GM23338 (cell line): ENCODE data around the gene SFI1. TPM values are rescaled to one million over a fixed set of nuclear protein-coding genes. Genes with fewer than 3 reads are reported as not detected.

Experiments used
- ATAC-seq: fragments of 200-7000 bp; cut with Tn5 transposase; 3 replicates; pipeline ENCODE4 v1.9.1; 2020
- DNase-seq: peaks from one replicate; pipeline ENCODE4 v3.0.0-alpha.2; 2015; ENCODE audit warnings: low spot score
- H2AFZ ChIP-seq: fragments of 200-600 bp; sonication (generic); 2 replicates; pipeline ENCODE4 v1.8.0; 2016; ENCODE audit warnings: antibody characterized with exemption, mild to moderate bottlenecking, moderate library complexity
- H3F3A ChIP-seq: fragments of 200-600 bp; sonication (generic); replicated peaks from 2 replicates; pipeline ENCODE4 v1.8.0; 2017; ENCODE audit warnings: antibody characterized with exemption, mixed run types, low read depth
- H3K27ac ChIP-seq: fragments of 200-600 bp; sonication (generic); 2 replicates; pipeline ENCODE4 v1.6.1; 2016; ENCODE audit warnings: low read depth
- H3K27me3 ChIP-seq: fragments of 200-600 bp; sonication (generic); 2 replicates; pipeline ENCODE4 v1.8.0; 2016; ENCODE audit warnings: mild to moderate bottlenecking, mixed run types, moderate library complexity; ENCODE audit not compliant: insufficient read depth
- H3K36me3 ChIP-seq: fragments of 200-600 bp; sonication (generic); 2 replicates; pipeline ENCODE4 v1.8.0; 2016; ENCODE audit warnings: mild to moderate bottlenecking; ENCODE audit not compliant: insufficient read depth
- H3K4me1 ChIP-seq: fragments of 200-600 bp; sonication (generic); 2 replicates; pipeline ENCODE4 v1.8.0; 2016; ENCODE audit warnings: mild to moderate bottlenecking, moderate library complexity; ENCODE audit not compliant: insufficient read depth
- H3K4me2 ChIP-seq: fragments of 200-600 bp; sonication (generic); 2 replicates; pipeline ENCODE4 v1.7.1; 2017; ENCODE audit warnings: mixed run types
- H3K4me3 ChIP-seq: fragments of 200-600 bp; sonication (generic); 2 replicates; pipeline ENCODE4 v1.6.1; 2016; ENCODE audit warnings: mixed run types
- H3K79me2 ChIP-seq: fragments of 200-600 bp; sonication (generic); replicated peaks from 2 replicates; pipeline ENCODE4 v1.8.0; 2017; ENCODE audit warnings: mild to moderate bottlenecking; ENCODE audit not compliant: insufficient read depth
- H3K9me2 ChIP-seq: fragments of 200-600 bp; sonication (generic); 2 replicates; pipeline ENCODE4 v1.8.0; 2017; ENCODE audit not compliant: insufficient read depth
- H4K20me1 ChIP-seq: fragments of 200-600 bp; sonication (generic); replicated peaks from 2 replicates; pipeline ENCODE4 v1.8.0; 2017; ENCODE audit warnings: mild to moderate bottlenecking; ENCODE audit not compliant: insufficient read depth
- H3K27ac Mint-ChIP-seq: 2 replicates; pipeline ENCODE4 v1.8.0; 2020; ENCODE audit warnings: inconsistent platforms, mild to moderate bottlenecking, moderate library complexity, mixed read lengths
- H3K27me3 Mint-ChIP-seq: 3 replicates; pipeline ENCODE4 v1.8.0; 2022; ENCODE audit warnings: low read depth, mild to moderate bottlenecking, moderate library complexity, mixed read lengths, inconsistent platforms; ENCODE audit not compliant: insufficient read depth, poor library complexity
- H3K36me3 Mint-ChIP-seq: 3 replicates; pipeline ENCODE4 v1.8.0; 2021; ENCODE audit warnings: low read depth, mild to moderate bottlenecking, inconsistent platforms, moderate library complexity, mixed read lengths
- H3K4me1 Mint-ChIP-seq: 3 replicates; pipeline ENCODE4 v1.8.0; 2020; ENCODE audit warnings: mild to moderate bottlenecking, inconsistent platforms, mixed read lengths
- H3K4me3 Mint-ChIP-seq: 3 replicates; pipeline ENCODE4 v1.8.0; 2021; ENCODE audit warnings: moderate library complexity, mild to moderate bottlenecking, inconsistent platforms, mixed read lengths
- H3K9me3 Mint-ChIP-seq: 3 replicates; pipeline ENCODE4 v1.8.0; 2020; ENCODE audit warnings: moderate library complexity, mild to moderate bottlenecking, inconsistent platforms, mixed read lengths
- CREB1 ChIP-seq: fragments of 250-450 bp; sonication (Bioruptor Pico); IDR thresholded peaks from 2 replicates; pipeline ENCODE4 v1.5.0; 2020; ENCODE audit warnings: low read depth, mild to moderate bottlenecking, moderate library complexity
- CTCF ChIP-seq, 2 experiments: fragments of 200-600 bp in 1 of 2; sonication (generic) in 1 of 2; conservative IDR thresholded peaks; 2 replicates each; pipeline versions ENCODE4 v1.5.1 to v1.6.1; 2016 to 2017; ENCODE audit warnings: antibody characterized with exemption in 2 of 2, low read depth in 2 of 2, mild to moderate bottlenecking in 2 of 2, moderate library complexity in 1 of 2
- EZH2 ChIP-seq: fragments of 200-600 bp; sonication (generic); IDR thresholded peaks from one replicate; pipeline ENCODE4 v1.8.0; 2017; ENCODE audit warnings: antibody characterized with exemption, mild to moderate bottlenecking, low read depth; ENCODE audit not compliant: unreplicated experiment
- EZH2phosphoT487 ChIP-seq: fragments of 200-600 bp; sonication (generic); IDR thresholded peaks from one replicate; pipeline ENCODE4 v1.8.1; 2018; ENCODE audit warnings: antibody characterized with exemption; ENCODE audit not compliant: unreplicated experiment
- POLR2AphosphoS5 ChIP-seq: IDR thresholded peaks from 2 replicates; pipeline ENCODE4 v1.6.1; 2016; ENCODE audit warnings: antibody characterized with exemption, low read depth
- STAT1 ChIP-seq: IDR thresholded peaks from one replicate; pipeline ENCODE4 v1.6.1; 2016; ENCODE audit warnings: antibody characterized with exemption; ENCODE audit not compliant: unreplicated experiment
- ZNF114 ChIP-seq: fragments of 250-450 bp; sonication (Bioruptor Pico); IDR thresholded peaks from 2 replicates; pipeline ENCODE4 v1.5.0; 2020; ENCODE audit warnings: mild to moderate bottlenecking, moderate library complexity
- ZNF331 ChIP-seq: fragments of 250-450 bp; sonication (Bioruptor Pico); IDR thresholded peaks from 2 replicates; pipeline ENCODE4 v1.5.0; 2020; ENCODE audit warnings: low read depth, mild to moderate bottlenecking, moderate library complexity
- polyA plus RNA-seq: library from polyadenylated mRNA; unstranded; fragments of >200 nt; fragmentation: Nextera tagmentation; extraction: Ambion mirVana; gene quantifications from 2 replicates; pipeline ENCODE4 v1.2.1, GENCODE V29; 2016
- total RNA-seq: library from RNA; depleted of rRNA; stranded (reverse); fragments of >200 nt; shearing (Covaris generic); gene quantifications from 2 replicates; pipeline ENCODE4 v1.2.3, GENCODE V29; 2014
- TF ChIP-seq, protein P1 (sequence below): IDR thresholded peaks from 2 replicates; pipeline ENCODE4 v1.6.1; 2016; ENCODE audit warnings: antibody characterized with exemption

Gene SFI1
- total and polyA plus RNA-seq, 2 experiments from 2014 or later = 16.7 to 25.6 TPM

- TF ChIP-seq CREB1 (CRISPR knock-in tag) = no peak
These were observed 133.4 kb downstream of the SFI1 start (continued) for GRCh38 chr22:31629741-31630184.

DNA sequence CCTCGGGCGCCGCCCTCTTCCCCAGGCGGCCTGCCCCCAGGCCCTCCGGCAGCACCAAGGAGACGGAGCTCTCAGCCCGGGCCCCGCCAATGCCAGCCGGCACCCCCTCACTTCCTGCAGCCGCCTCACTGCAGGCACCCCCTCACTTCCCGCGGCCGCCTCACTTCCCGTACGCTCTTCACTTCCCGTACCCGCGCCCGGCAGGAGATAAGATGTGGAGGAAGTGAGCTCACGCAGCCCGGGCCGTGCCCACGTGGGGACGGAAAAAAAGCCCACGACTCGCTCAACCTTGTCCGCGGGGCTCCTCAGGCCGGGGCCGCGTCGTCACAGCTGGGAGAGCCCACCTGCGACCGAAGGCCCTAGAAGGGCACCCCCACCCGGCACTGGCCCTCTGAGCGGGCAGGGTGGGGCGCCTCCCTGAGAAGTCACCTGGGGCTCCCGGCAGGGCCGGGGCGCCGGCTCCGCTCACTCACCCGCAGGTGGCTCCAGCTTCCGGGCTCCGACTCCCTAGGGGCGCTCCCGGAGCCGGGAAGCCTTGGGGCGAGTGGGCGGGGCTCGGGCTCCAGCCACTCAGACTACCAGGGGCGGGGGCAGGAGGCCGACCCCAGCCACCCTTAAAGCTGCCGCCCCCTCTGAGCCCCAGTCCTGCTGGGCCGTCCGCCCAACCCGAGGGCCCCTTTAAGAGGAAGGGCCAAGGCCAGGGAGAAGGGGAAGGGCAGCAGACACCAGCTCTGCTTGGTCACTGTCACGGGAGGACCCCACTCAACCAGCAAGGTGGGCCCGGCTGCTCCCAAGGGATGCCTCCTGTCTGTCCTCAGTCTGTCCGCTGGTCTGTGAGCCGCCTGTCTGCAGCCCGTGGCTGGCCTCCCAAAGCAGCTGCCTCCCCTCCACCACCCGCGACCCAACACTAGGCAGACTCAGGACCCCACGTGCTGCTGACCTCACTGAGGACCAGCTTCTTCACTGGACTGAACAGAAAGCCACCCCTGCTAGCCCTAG is 134.3 kb downstream of the SFI1 start:
- H3F3A ChIP-seq = peaks cover 16% of the 10 kb centered on the region
- H3K27me3 ChIP-seq = no peaks in the 10 kb centered on the region
- H3K4me3 Mint-ChIP-seq = peak overlapping the region; percentile 87
- no peaks in the 10 kb centered on the region for H3K36me3 ChIP-seq
- no peak for TF ChIP-seq CTCF (conservative IDR thresholded peaks at IDR 0.05; ENCODE audit: low read depth in 2 of 2)
- TF ChIP-seq EZH2 = no peak
- peak; percentile 43 for TF ChIP-seq POLR2AphosphoS5
- TF ChIP-seq ZNF331 (CRISPR knock-in tag) = no peak
- peaks cover 37% of the 10 kb centered on the region for H3K4me1 Mint-ChIP-seq
- peaks cover 71% of the 10 kb centered on the region for H3K79me2 ChIP-seq
- peaks cover 29% of the 10 kb centered on the region for H4K20me1 ChIP-seq
- DNase-seq (peak; percentile 95), ATAC-seq (peak; percentile 85)
- peak overlapping the region; percentile 62; the same call in 1 of the 2 replicates for H3K27ac Mint-ChIP-seq
- no peaks in the 10 kb centered on the region; the same call in 2 of the 3 replicates for H3K36me3 Mint-ChIP-seq
- H2AFZ ChIP-seq = no peak overlapping the region
- H3K27me3 Mint-ChIP-seq = peaks cover 15% of the 10 kb centered on the region
- peak overlapping the region; percentile 93 for H3K4me3 ChIP-seq
- no peaks in the 10 kb centered on the region for H3K9me3 Mint-ChIP-seq
- no peaks in the 10 kb centered on the region for H3K9me2 ChIP-seq
- H3K4me2 ChIP-seq = peak overlapping the region; percentile 90
- peaks cover 13% of the 10 kb centered on the region for H3K4me1 ChIP-seq
- H3K27ac ChIP-seq = peak overlapping the region; percentile 74; the same call in 1 of the 2 replicates

DNA sequence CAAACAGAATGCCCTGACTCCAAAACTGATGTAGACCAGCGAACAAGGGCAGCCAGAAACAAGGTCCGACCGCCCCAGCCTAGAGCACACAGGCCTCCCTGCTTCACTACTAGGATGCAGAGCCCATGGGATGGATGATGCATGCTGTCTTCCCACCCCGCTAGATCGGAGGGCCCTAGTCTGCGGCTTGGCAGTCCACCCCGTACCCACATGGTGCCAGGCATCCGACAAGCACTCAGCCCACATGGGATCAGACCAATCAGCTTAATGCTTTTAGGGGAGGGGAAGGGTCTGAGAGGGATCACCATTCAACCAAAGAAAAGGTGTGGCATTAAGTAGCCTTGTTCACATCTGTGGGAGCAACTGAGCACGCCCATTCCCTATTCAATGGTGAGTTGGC is 135.1 kb downstream of the SFI1 start:
- Histone ChIP-seq H3K4me2 (peak overlapping the region; percentile 90), H3K9me2 (no peaks in the 10 kb centered on the region), H3K27me3 (no peaks in the 10 kb centered on the region), H3K79me2 (peaks cover 78% of the 10 kb centered on the region), H4K20me1 (peaks cover 23% of the 10 kb centered on the region), H3K27ac (0 out of 2 replicates have a peak overlapping the region, but pooled peaks have one; percentile 63), H3K4me3 (peak overlapping the region; percentile 93), H3K36me3 (no peaks in the 10 kb centered on the region), H3K4me1 (peaks cover 5% of the 10 kb centered on the region), H3F3A (peaks cover 9% of the 10 kb centered on the region; the same call in 1 of the 2 replicates), H2AFZ (no peak overlapping the region)
- DNase-seq (no peak), ATAC-seq (no peak)
- no peaks in the 10 kb centered on the region; the same call in 2 of the 3 replicates for H3K36me3 Mint-ChIP-seq
- H3K4me3 Mint-ChIP-seq = peak overlapping the region; percentile 87
- peaks cover 31% of the 10 kb centered on the region for H3K4me1 Mint-ChIP-seq
- H3K27me3 Mint-ChIP-seq = peaks cover 12% of the 10 kb centered on the region
- no peak overlapping the region for H3K27ac Mint-ChIP-seq
- H3K9me3 Mint-ChIP-seq = no peaks in the 10 kb centered on the region
- no peak for TF ChIP-seq POLR2AphosphoS5
- TF ChIP-seq CTCF (conservative IDR thresholded peaks at IDR 0.05; ENCODE audit: low read depth in 2 of 2) = no peak
- no peak for TF ChIP-seq STAT1
- TF ChIP-seq ZNF114 (CRISPR knock-in tag) = no peak
- TF ChIP-seq EZH2 = no peak
- TF ChIP-seq, protein P1, sequence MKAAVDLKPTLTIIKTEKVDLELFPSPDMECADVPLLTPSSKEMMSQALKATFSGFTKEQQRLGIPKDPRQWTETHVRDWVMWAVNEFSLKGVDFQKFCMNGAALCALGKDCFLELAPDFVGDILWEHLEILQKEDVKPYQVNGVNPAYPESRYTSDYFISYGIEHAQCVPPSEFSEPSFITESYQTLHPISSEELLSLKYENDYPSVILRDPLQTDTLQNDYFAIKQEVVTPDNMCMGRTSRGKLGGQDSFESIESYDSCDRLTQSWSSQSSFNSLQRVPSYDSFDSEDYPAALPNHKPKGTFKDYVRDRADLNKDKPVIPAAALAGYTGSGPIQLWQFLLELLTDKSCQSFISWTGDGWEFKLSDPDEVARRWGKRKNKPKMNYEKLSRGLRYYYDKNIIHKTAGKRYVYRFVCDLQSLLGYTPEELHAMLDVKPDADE = no peak
- no peak for TF ChIP-seq ZNF331 (CRISPR knock-in tag)
- TF ChIP-seq EZH2phosphoT487 = no peak
